ENCODE results near the gene GNB1L. TPM values are rescaled to one million over a fixed set of nuclear protein-coding genes. Genes with fewer than 3 reads are reported as not detected.

The GNB1L gene
- polyA plus RNA-seq, 3 donors = 3.4 to 6.0 (median 4.8) TPM

DNA sequence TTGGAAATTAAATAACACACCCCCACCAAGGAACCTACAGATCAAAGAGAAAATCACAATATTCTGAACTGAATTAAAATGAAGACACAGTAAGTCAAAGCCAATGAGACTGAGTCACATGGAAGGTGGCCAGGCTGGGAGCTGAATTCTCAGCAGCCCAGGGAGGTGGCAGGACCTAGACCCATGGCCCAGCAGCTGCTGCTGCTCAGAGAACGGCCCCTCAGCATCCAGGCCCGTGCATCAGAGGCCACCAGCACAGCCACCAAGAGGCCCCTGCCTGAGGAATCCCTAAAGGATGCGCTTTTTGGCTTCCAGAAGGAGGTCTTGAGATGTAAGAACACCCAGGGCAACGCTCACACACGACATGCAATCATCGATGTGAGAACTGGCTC is 59.1 kb downstream of the GNB1L start:
- Histone ChIP-seq H3K4me1 (ENCODE audit: control insufficient read depth in 1 of 2, insufficient read depth in 2 of 2, low read length in 2 of 2) (no peaks in the 10 kb centered on the region), H3K9ac (ENCODE audit: insufficient read depth, low read length, poor library complexity, severe bottlenecking) (no peak overlapping the region), H3K36me3 (replicated peaks in 1 of 2; ENCODE audit: control insufficient read depth in 1 of 2, insufficient read depth in 2 of 2, low read length in 2 of 2) (no peaks in the 10 kb centered on the region), H3K9me3 (replicated peaks in 1 of 2; ENCODE audit: control insufficient read depth in 1 of 2, insufficient read depth in 1 of 2, low read length in 2 of 2) (peaks cover 0 to 14% of the 10 kb centered on the region in 2 donors), H3K4me2 (replicated peaks; ENCODE audit: extremely low read depth, low read length, poor library complexity, severe bottlenecking) (no peak overlapping the region), H3K27me3 (ENCODE audit: control insufficient read depth in 2 of 2, insufficient read depth in 2 of 2, low read length in 2 of 2) (no peaks in the 10 kb centered on the region), H3K79me2 (ENCODE audit: insufficient read depth, low read length) (no peaks in the 10 kb centered on the region), H3K27ac (ENCODE audit: low read depth in 1 of 2, low read length in 2 of 2) (no peak overlapping the region), H3K4me3 (replicated peaks in 1 of 3; ENCODE audit: low read depth in 2 of 3, low read length in 3 of 3) (no peak overlapping the region), H4K20me1 (ENCODE audit: insufficient read depth, low read length) (no peaks in the 10 kb centered on the region), H2AFZ (ENCODE audit: insufficient read depth, low read depth, low read length, poor library complexity, severe bottlenecking) (no peak overlapping the region)
- Mint-ChIP-seq H3K27ac (no peak overlapping the region), H3K36me3 (no peaks in the 10 kb centered on the region), H3K27me3 (ENCODE audit: low read depth in 3 of 3) (no peaks in the 10 kb centered on the region), H3K9me3 (peaks cover 4 to 14% (median 7%) of the 10 kb centered on the region in 7 donors), H3K4me1 (no peaks in the 10 kb centered on the region), H3K4me3 (no peak overlapping the region)
- TF ChIP-seq, protein P1, sequence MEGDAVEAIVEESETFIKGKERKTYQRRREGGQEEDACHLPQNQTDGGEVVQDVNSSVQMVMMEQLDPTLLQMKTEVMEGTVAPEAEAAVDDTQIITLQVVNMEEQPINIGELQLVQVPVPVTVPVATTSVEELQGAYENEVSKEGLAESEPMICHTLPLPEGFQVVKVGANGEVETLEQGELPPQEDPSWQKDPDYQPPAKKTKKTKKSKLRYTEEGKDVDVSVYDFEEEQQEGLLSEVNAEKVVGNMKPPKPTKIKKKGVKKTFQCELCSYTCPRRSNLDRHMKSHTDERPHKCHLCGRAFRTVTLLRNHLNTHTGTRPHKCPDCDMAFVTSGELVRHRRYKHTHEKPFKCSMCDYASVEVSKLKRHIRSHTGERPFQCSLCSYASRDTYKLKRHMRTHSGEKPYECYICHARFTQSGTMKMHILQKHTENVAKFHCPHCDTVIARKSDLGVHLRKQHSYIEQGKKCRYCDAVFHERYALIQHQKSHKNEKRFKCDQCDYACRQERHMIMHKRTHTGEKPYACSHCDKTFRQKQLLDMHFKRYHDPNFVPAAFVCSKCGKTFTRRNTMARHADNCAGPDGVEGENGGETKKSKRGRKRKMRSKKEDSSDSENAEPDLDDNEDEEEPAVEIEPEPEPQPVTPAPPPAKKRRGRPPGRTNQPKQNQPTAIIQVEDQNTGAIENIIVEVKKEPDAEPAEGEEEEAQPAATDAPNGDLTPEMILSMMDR (IDR thresholded peaks at IDR 0.05) = no peak
- DNase-seq = no peak
- WGBS (ENCODE audit: insufficient coverage) = 97% methylated on average over 5 of the region's 6 CpGs
- intact Hi-C loops (cut with micrococcal nuclease) = no loop called here

DNA sequence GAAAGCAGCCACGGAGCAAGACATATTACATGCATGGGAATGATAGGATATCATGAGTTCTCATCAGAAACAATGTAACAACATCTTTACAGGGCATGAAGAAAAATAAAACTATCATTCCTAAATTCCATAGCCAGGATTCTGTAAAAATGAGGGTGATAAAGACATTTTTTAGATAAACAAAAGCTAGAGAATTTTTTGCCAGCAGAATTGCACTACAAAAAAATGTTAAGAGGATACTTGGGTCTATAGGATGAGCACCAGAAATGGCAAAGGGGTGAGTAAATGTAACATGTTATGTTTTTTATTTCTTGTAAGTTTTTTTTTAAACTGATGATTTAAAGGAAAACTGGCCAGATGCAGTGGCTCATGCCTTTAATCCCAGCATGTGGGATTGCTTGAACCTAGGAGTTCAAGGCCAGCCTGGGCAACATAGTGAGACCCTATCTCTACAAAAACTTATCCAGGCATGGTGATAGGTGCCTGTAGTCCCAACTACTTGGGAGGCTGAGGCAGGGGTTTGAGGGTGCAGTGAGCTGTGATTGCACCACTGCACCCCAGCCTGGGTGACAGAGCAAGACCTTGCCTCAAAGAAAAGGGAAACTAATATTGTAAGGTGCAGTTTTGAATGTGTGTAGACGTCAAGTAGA is 60.9 kb downstream of the GNB1L start:
- no peak for DNase-seq
- TF ChIP-seq, protein P1 (IDR thresholded peaks at IDR 0.05) = no peak
- H3K4me3 ChIP-seq (replicated peaks in 1 of 3; ENCODE audit: low read depth in 2 of 3, low read length in 3 of 3) = no peak overlapping the region
- H3K79me2 ChIP-seq (ENCODE audit: insufficient read depth, low read length) = no peaks in the 10 kb centered on the region
- intact Hi-C loops (cut with micrococcal nuclease) = no loop called here
- peaks cover 4 to 20% (median 12%) of the 10 kb centered on the region in 7 donors for H3K9me3 Mint-ChIP-seq
- H3K27me3 ChIP-seq (ENCODE audit: control insufficient read depth in 2 of 2, insufficient read depth in 2 of 2, low read length in 2 of 2) = no peaks in the 10 kb centered on the region
- H2AFZ ChIP-seq (ENCODE audit: insufficient read depth, low read depth, low read length, poor library complexity, severe bottlenecking) = no peak overlapping the region
- no peaks in the 10 kb centered on the region for H3K4me1 Mint-ChIP-seq
- no peaks in the 10 kb centered on the region for H3K4me1 ChIP-seq (ENCODE audit: control insufficient read depth in 1 of 2, insufficient read depth in 2 of 2, low read length in 2 of 2)
- H3K9me3 ChIP-seq (replicated peaks in 1 of 2; ENCODE audit: control insufficient read depth in 1 of 2, insufficient read depth in 1 of 2, low read length in 2 of 2) = peaks cover 0 to 14% of the 10 kb centered on the region in 2 donors
- H3K27me3 Mint-ChIP-seq (ENCODE audit: low read depth in 3 of 3) = peaks cover 0 to 3% (median 0%) of the 10 kb centered on the region in 3 donors
- H3K36me3 Mint-ChIP-seq = no peaks in the 10 kb centered on the region
- no peak overlapping the region for H3K27ac Mint-ChIP-seq
- no peak overlapping the region for H3K4me3 Mint-ChIP-seq
- H3K4me2 ChIP-seq (replicated peaks; ENCODE audit: extremely low read depth, low read length, poor library complexity, severe bottlenecking) = no peak overlapping the region
- H3K27ac ChIP-seq (ENCODE audit: low read depth in 1 of 2, low read length in 2 of 2) = no peak overlapping the region
- WGBS (ENCODE audit: insufficient coverage) = no CpG with 5 or more reads among the region's 2 CpGs
- H3K9ac ChIP-seq (ENCODE audit: insufficient read depth, low read length, poor library complexity, severe bottlenecking) = no peak overlapping the region
- H3K36me3 ChIP-seq (replicated peaks in 1 of 2; ENCODE audit: control insufficient read depth in 1 of 2, insufficient read depth in 2 of 2, low read length in 2 of 2) = no peaks in the 10 kb centered on the region
- no peaks in the 10 kb centered on the region for H4K20me1 ChIP-seq (ENCODE audit: insufficient read depth, low read length)
